Panc1 (cell line): ENCODE data around the gene SCN2B. TPM values are rescaled to one million over a fixed set of nuclear protein-coding genes. Genes with fewer than 3 reads are reported as not detected.

Experiments
- ATAC-seq: fragments of 200-7000 bp; cut with Tn5 transposase; 2 replicates; pipeline ENCODE4 v1.9.1; 2020; ENCODE audit warnings: mild to moderate bottlenecking, moderate library complexity
- BruUV-seq: library from RNA; stranded (reverse); fragments of 400-500 nt; replicated peaks from 2 replicates; lab custom pipeline; 2021; lab: Mats Ljungman, UMichigan
- CTCF ChIA-PET: fragments of 300-600 bp; sonication (Branson Sonifier 250); formaldehyde crosslinking; loops from one replicate; lab custom pipeline; 2022; ENCODE audit warnings: antibody characterized with exemption; lab: Charles Lee
- POLR2A ChIA-PET: fragments of 300-600 bp; sonication (Branson Sonifier 250); formaldehyde crosslinking; loops from one replicate; lab custom pipeline; 2022; ENCODE audit warnings: antibody characterized with exemption; lab: Charles Lee
- DNase-seq: peaks from one replicate; pipeline ENCODE4 v3.0.0-alpha.2; 2010; ENCODE audit warnings: low read depth, low spot score
- H3K27ac ChIP-seq: 2 replicates; pipeline ENCODE4 v1.5.1; 2011; ENCODE audit warnings: mild to moderate bottlenecking, low read length, inconsistent platforms
- H3K27me3 ChIP-seq: fragments of 200-500 bp; sonication (Bioruptor generic); 2 replicates; pipeline ENCODE4 v1.6.0; 2014; ENCODE audit warnings: low read length, inconsistent platforms; ENCODE audit not compliant: control insufficient read depth, insufficient read depth
- H3K36me3 ChIP-seq: fragments of 200-500 bp; sonication (Bioruptor generic); 2 replicates; pipeline ENCODE4 v1.5.1; 2014; ENCODE audit warnings: inconsistent platforms, mild to moderate bottlenecking, low read length, moderate library complexity; ENCODE audit not compliant: control insufficient read depth, insufficient read depth
- H3K4me1 ChIP-seq: 2 replicates; pipeline ENCODE4 v1.5.1; 2011; ENCODE audit warnings: inconsistent platforms, mild to moderate bottlenecking, low read length, moderate library complexity; ENCODE audit not compliant: control insufficient read depth, insufficient read depth
- H3K4me3 ChIP-seq, 2 experiments: 2 replicates each; pipeline ENCODE4 v1.5.1; 2011 to 2012; ENCODE audit warnings: low read depth in 2 of 2, low read length in 2 of 2, mild to moderate bottlenecking in 2 of 2, inconsistent platforms in 1 of 2, moderate library complexity in 1 of 2
- H3K9me3 ChIP-seq: fragments of 200-500 bp; sonication (Bioruptor generic); 2 replicates; pipeline ENCODE4 v1.5.1; 2014; ENCODE audit warnings: low read depth, mild to moderate bottlenecking, inconsistent platforms, low read length, moderate library complexity; ENCODE audit not compliant: control insufficient read depth, insufficient read depth
- CTCF ChIP-seq: fragments of 450-650 bp; IDR thresholded peaks from 2 replicates; pipeline ENCODE4 v1.5.1; 2017; ENCODE audit warnings: mild to moderate bottlenecking
- POLR2AphosphoS5 ChIP-seq: IDR thresholded peaks from 2 replicates; pipeline ENCODE4 v1.6.1; 2012; ENCODE audit warnings: mild to moderate bottlenecking, low read depth, low read length, moderate library complexity
- REST ChIP-seq, 2 experiments: IDR thresholded peaks; 2 replicates each; pipeline ENCODE4 v1.6.1; 2011 to 2012; ENCODE audit warnings: low read depth in 2 of 2, control low read depth in 1 of 2, low read length in 1 of 2, mild to moderate bottlenecking in 1 of 2, moderate library complexity in 1 of 2; ENCODE audit not compliant: insufficient read depth in 1 of 2
- SIN3A ChIP-seq: IDR thresholded peaks from 2 replicates; pipeline ENCODE4 v1.6.1; 2012; ENCODE audit warnings: low read depth, mild to moderate bottlenecking, low read length, moderate library complexity, borderline replicate concordance; ENCODE audit not compliant: insufficient read depth
- TCF7L2 ChIP-seq: IDR thresholded peaks from 2 replicates; pipeline ENCODE4 v1.6.1; 2011; ENCODE audit warnings: mild to moderate bottlenecking, low read depth, low read length, inconsistent platforms
- in situ Hi-C: cut with HindIII; loops from 2 replicates; pipeline ENCODE4 v1.10.0; 2016; ENCODE audit warnings: low sequenced_read_pairs, low pct_unique_long_range_greater_than_20kb
- intact Hi-C: fragments of 100-400 bp; cut with micrococcal nuclease; formaldehyde crosslinking; loops from one replicate; pipeline ENCODE4 v1.10.0; 2022; ENCODE audit not compliant: unreplicated experiment
- total RNA-seq: library from RNA; stranded (reverse); gene quantifications from one replicate; pipeline ENCODE4 v1.2.1, GENCODE V29; 2021; ENCODE audit not compliant: unreplicated experiment

Gene SCN2B
- total RNA-seq, 1 experiment from 2014 or later: not detected

DNA sequence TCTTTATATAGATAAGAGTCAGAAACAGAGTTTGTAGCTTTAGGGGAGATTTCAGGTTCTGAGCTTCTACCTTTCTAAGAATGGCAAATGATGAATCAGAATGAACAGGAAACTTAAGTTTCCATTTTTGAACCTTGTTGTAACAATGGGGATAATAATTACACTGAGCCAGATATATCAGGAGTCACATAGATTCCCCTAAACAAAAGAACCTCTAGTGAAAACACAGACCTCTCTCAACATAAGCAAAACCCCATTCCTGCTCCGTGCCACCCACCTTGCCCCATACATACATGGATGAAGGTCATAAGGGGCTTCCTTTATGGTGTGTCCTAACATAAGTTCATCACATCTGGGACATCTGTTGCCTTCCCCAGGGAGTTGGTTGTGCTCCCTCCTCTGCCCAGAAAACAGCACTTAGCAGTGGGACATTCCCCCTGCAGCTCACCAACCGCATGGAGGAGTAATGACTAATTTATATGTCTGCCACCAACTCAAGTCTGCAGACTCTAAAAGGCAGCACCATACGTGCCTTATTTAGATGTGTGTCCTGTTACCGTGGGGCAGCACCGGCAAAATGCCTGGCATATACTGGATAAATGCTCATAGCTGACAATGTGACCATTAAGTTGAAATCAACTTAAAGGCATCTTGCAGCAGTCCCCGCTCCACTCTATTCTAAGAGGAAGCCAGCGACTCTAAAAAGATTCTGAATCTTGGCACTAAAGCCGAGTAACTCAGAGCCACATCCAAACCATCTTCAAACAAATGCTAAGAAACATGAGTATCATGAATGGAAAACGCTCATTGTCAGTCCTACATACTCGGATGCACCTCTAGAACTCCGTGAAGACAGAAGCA, 40.4 kb upstream of the SCN2B start:
- in situ Hi-C loops (no loop called here), intact Hi-C loops (no loop called here)
- TF ChIP-seq TCF7L2 (no peak), REST (IDR thresholded peaks at IDR 0.05; ENCODE audit: insufficient read depth in 1 of 2, low read depth in 2 of 2, low read length in 1 of 2) (no peak), SIN3A (no peak), CTCF (no peak), POLR2AphosphoS5 (no peak)
- DNase-seq: no peak
- Histone ChIP-seq H3K4me1 (no peaks in the 10 kb centered on the region), H3K27ac (no peak overlapping the region), H3K36me3 (no peaks in the 10 kb centered on the region), H3K4me3 (no peak overlapping the region), H3K27me3 (peaks cover 33% of the 10 kb centered on the region), H3K9me3 (no peaks in the 10 kb centered on the region)
- CTCF ChIA-PET: interaction anchor here (0.6 kb wide), 1 partner anchor 38 kb away, joined by 12 read pairs; no protein-coding TSS in a partner anchor
- no TSS peak for BruUV-seq
- POLR2A ChIA-PET: no interaction called here
- ATAC-seq: no peak

DNA sequence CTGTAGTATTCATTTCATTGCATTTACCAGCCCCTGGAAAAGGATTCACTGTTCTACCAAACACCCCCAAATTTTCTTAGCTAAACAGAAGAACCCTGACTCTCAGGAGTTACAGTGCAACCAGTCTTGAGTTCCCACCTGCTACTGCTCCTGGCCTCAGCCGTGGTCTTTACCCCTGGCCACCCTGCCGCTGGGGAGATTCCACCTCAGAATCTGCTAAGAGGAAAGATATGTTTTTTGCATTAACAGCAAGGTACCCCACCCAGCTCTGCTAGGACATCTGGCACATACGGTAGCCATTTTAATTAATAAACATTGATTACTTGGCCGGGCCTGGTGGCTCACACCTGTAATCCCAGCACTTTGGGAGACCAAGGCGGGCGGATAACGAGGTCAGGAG, 39.3 kb upstream of the SCN2B start:
- peaks cover 31% of the 10 kb centered on the region for H3K27me3 ChIP-seq
- POLR2A ChIA-PET: no interaction called here
- TF ChIP-seq REST (IDR thresholded peaks at IDR 0.05; ENCODE audit: insufficient read depth in 1 of 2, low read depth in 2 of 2, low read length in 1 of 2) (no peak), TCF7L2 (no peak), POLR2AphosphoS5 (no peak), SIN3A (no peak), CTCF (no peak)
- in situ Hi-C loops: no loop called here
- intact Hi-C loops: no loop called here
- H3K27ac ChIP-seq: no peak overlapping the region
- DNase-seq (no peak), ATAC-seq (no peak)
- CTCF ChIA-PET: interaction anchor here (0.6 kb wide), 1 partner anchor 17 kb away, joined by 4 read pairs; no protein-coding TSS in a partner anchor
- no peak overlapping the region for H3K4me3 ChIP-seq
- no peaks in the 10 kb centered on the region for H3K4me1 ChIP-seq
- H3K36me3 ChIP-seq: no peaks in the 10 kb centered on the region
- BruUV-seq: no TSS peak
- H3K9me3 ChIP-seq: no peaks in the 10 kb centered on the region
